Limb (tissue), 2 donors: ENCODE data around the gene SERP1.
"Not testable (repeated sequence)": the region's sequence is repeated elsewhere in the genome, so short reads cannot be mapped to it uniquely, and the experiment has no call there.

Experiments used
- DNase-seq, 2 donors: peaks; one replicate each; pipeline ENCODE4 v3.0.0-alpha.2; 2016; ENCODE audit errors: extremely low spot score in 2 of 2

Gene SERP1

GRCh38 chr3:150538324-150539208 lies 7.7 kb downstream of the SERP1 start:
- DNase-seq = no peak

GRCh38 chr3:150535204-150535603 lies 11.1 kb downstream of the SERP1 start:
- no peak for DNase-seq

- no peak for DNase-seq
Observed at GRCh38 chr3:150531775-150532174, 14.5 kb downstream of the SERP1 start.

- peak in 1 of 2 donors; percentile 44 for DNase-seq
Observed at GRCh38 chr3:150528354-150528797, 17.9 kb downstream of the SERP1 start.

GRCh38 chr3:150527464-150528255 lies 18.6 kb downstream of the SERP1 start:
- peak in 1 of 2 donors; percentile 8 for DNase-seq

GRCh38 chr3:150523538-150523937 lies 22.8 kb downstream of the SERP1 start:
- no peak for DNase-seq

GRCh38 chr3:150521463-150521862 lies 24.8 kb downstream of the SERP1 start:
- DNase-seq = peak in 1 of 2 donors; percentile 25

- no peak for DNase-seq
Observed at GRCh38 chr3:150520408-150520807, 25.9 kb downstream of the SERP1 start.

GRCh38 chr3:150519026-150519425 lies 27.3 kb downstream of the SERP1 start:
- DNase-seq = no peak

- no peak for DNase-seq
Observed at GRCh38 chr3:150515210-150515609, 31.1 kb downstream of the SERP1 start.

GRCh38 chr3:150511122-150511821 lies 35.0 kb downstream of the SERP1 start:
- no peak for DNase-seq

GRCh38 chr3:150509780-150510179 lies 36.5 kb downstream of the SERP1 start:
- DNase-seq = no peak

- no peak for DNase-seq
Observed at GRCh38 chr3:150508401-150508800, 37.9 kb downstream of the SERP1 start.

- no peak for DNase-seq
Observed at GRCh38 chr3:150504483-150504882, 41.8 kb downstream of the SERP1 start.

- DNase-seq = no peak
Observed at GRCh38 chr3:150503402-150504099, 42.7 kb downstream of the SERP1 start.

- DNase-seq = not testable (repeated sequence)
Observed at GRCh38 chr3:150500960-150501359, 45.3 kb downstream of the SERP1 start.

- DNase-seq = no peak
Observed at GRCh38 chr3:150497956-150498355, 48.3 kb downstream of the SERP1 start.

- DNase-seq = peak in 1 of 2 donors; percentile 82
Observed at GRCh38 chr3:150495563-150496168, 50.6 kb downstream of the SERP1 start.

- no peak for DNase-seq
Observed at GRCh38 chr3:150495149-150495548, 51.1 kb downstream of the SERP1 start.

GRCh38 chr3:150494411-150494977 lies 51.8 kb downstream of the SERP1 start:
- no peak for DNase-seq
